SH-SY5Y (cell line): ENCODE results near the gene PSMD5.

Experiments used
- GATA2 ChIP-seq: IDR thresholded peaks from 2 replicates; pipeline ENCODE4 v1.6.1; 2011; ENCODE audit warnings: mild to moderate bottlenecking, low read depth, low read length
- GATA3 ChIP-seq: IDR thresholded peaks from 2 replicates; pipeline ENCODE4 v1.6.1; 2011; ENCODE audit warnings: low read depth, mild to moderate bottlenecking, low read length, moderate library complexity

GRCh38 chr9:120891245-120891883, 48.6 kb upstream of the PSMD5 start:
- TF ChIP-seq GATA2 (no peak), GATA3 (no peak)
